T-helper 2 cell treated with Interferon-gamma antibody and Interleukin-4, amounts not matched to agents 5 μg/mL and 100 μg/mL, for 36 hours (primary cell): ENCODE measurements around the gene ADD3.
A peak's percentile ranks its signal among the peaks of the same experiment; 100 is the strongest.

Experiments
- DNase-seq: peaks from one replicate; pipeline ENCODE4 v3.0.0; 2021; ENCODE audit warnings: low spot score
- H3K27ac Mint-ChIP-seq: one replicate; pipeline ENCODE4 v1.8.0; 2021; ENCODE audit warnings: mild to moderate bottlenecking, mixed read lengths
- H3K27me3 Mint-ChIP-seq: one replicate; pipeline ENCODE4 v1.8.0; 2021; ENCODE audit warnings: low read depth, mixed read lengths
- H3K36me3 Mint-ChIP-seq: one replicate; pipeline ENCODE4 v1.8.0; 2021; ENCODE audit warnings: low read depth, mixed read lengths
- H3K4me1 Mint-ChIP-seq: one replicate; pipeline ENCODE4 v1.8.0; 2021; ENCODE audit warnings: low read depth, mixed read lengths
- H3K4me3 Mint-ChIP-seq: one replicate; pipeline ENCODE4 v1.8.0; 2022; ENCODE audit warnings: mild to moderate bottlenecking, moderate library complexity, mixed read lengths
- H3K9me3 Mint-ChIP-seq: one replicate; pipeline ENCODE4 v1.8.0; 2021; ENCODE audit warnings: mixed read lengths

Gene ADD3

DNA sequence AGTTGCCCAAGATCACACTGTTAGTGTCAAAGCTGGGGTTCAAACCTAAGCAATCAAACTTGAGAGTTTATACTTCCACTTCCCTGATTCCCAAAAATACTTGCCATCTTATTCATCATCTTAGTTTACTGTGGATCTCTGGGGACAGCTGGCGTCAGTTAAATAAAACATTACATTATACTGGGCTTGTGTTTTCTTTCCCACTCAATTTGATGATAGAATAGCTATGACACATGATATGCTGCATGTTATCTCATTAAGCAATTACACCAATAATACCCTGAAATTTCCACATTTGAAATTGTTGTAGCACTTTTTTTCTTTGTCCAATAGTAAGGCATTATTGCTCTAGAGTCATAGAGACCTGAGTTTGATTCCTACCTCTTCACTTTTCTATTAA lies 136.7 kb downstream of the ADD3 start:
- Mint-ChIP-seq H3K4me1 (peaks cover 18% of the 10 kb centered on the region), H3K36me3 (peaks cover 4% of the 10 kb centered on the region), H3K9me3 (no peaks in the 10 kb centered on the region), H3K27me3 (peaks cover 55% of the 10 kb centered on the region), H3K4me3 (no peak overlapping the region), H3K27ac (no peak overlapping the region)
- DNase-seq: no peak

- peaks cover 11% of the 10 kb centered on the region for H3K4me1 Mint-ChIP-seq
- H3K4me3 Mint-ChIP-seq: no peak overlapping the region
- no peaks in the 10 kb centered on the region for H3K9me3 Mint-ChIP-seq
- no peak overlapping the region for H3K27ac Mint-ChIP-seq
- no peak for DNase-seq
- H3K27me3 Mint-ChIP-seq: peaks cover 82% of the 10 kb centered on the region
- no peaks in the 10 kb centered on the region for H3K36me3 Mint-ChIP-seq
Measured at GRCh38 chr10:110147961-110148360, 140.2 kb downstream of the ADD3 start.

- H3K4me3 Mint-ChIP-seq: no peak overlapping the region
- H3K9me3 Mint-ChIP-seq: no peaks in the 10 kb centered on the region
- no peak overlapping the region for H3K27ac Mint-ChIP-seq
- DNase-seq: no peak
- peaks cover 15% of the 10 kb centered on the region for H3K4me1 Mint-ChIP-seq
- peaks cover 85% of the 10 kb centered on the region for H3K27me3 Mint-ChIP-seq
- H3K36me3 Mint-ChIP-seq: peaks cover 2% of the 10 kb centered on the region
Measured at GRCh38 chr10:110149259-110149658, 141.5 kb downstream of the ADD3 start.

- H3K4me1 Mint-ChIP-seq: peaks cover 17% of the 10 kb centered on the region
- no peak overlapping the region for H3K27ac Mint-ChIP-seq
- H3K9me3 Mint-ChIP-seq: no peaks in the 10 kb centered on the region
- peaks cover 2% of the 10 kb centered on the region for H3K36me3 Mint-ChIP-seq
- no peak overlapping the region for H3K4me3 Mint-ChIP-seq
- DNase-seq: no peak
- H3K27me3 Mint-ChIP-seq: peaks cover 84% of the 10 kb centered on the region
Measured at GRCh38 chr10:110150046-110150445, 142.3 kb downstream of the ADD3 start.

- Mint-ChIP-seq H3K9me3 (no peaks in the 10 kb centered on the region), H3K36me3 (peaks cover 7% of the 10 kb centered on the region), H3K27ac (no peak overlapping the region), H3K4me3 (no peak overlapping the region), H3K27me3 (peaks cover 84% of the 10 kb centered on the region), H3K4me1 (peaks cover 25% of the 10 kb centered on the region)
- DNase-seq: no peak
Measured at GRCh38 chr10:110150981-110151380, 143.2 kb downstream of the ADD3 start.

DNA sequence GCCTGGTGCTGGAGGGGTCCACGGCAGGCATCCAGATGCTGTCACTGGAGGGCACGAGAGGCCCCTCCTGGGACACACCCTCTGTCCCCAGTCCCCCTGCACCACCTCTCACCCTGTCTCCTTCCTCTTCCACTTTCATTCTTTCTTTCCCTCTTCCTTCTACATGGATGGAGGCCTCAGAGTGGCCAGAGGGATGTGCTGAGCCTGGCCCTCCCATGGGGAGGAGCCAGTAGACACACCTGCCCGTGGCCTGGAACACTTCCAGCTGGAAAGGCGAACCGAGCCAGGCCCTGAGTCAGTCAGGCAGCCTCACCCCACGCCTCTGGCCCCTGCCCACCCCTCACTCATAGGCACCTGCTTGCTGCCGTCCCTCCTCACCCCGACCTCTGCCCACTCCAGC lies 143.7 kb downstream of the ADD3 start:
- peaks cover 27% of the 10 kb centered on the region for H3K4me1 Mint-ChIP-seq
- DNase-seq: no peak
- H3K36me3 Mint-ChIP-seq: peaks cover 7% of the 10 kb centered on the region
- peaks cover 83% of the 10 kb centered on the region for H3K27me3 Mint-ChIP-seq
- no peak overlapping the region for H3K4me3 Mint-ChIP-seq
- no peaks in the 10 kb centered on the region for H3K9me3 Mint-ChIP-seq
- no peak overlapping the region for H3K27ac Mint-ChIP-seq

DNA sequence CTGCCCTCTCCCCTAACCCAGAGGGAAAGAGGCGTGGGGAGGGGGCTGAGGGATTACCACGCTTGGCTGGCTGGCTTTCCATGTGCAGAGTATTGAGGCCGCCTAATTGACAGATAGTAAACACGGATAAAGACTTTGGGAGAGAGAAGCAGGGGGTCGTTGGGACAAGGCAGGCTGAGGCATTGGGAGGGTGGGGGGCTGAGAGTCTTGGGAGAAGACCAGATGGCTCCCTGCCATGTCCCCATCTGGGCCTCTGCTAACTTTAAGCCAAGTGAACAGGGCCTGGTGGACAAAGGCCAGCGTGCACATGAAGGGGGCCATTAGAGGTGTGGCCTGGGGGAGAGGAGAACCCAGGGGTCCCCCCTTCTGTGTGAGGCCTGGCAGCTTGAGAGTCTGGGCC lies 144.2 kb downstream of the ADD3 start:
- Mint-ChIP-seq H3K27me3 (peaks cover 83% of the 10 kb centered on the region), H3K4me3 (no peak overlapping the region), H3K4me1 (peaks cover 32% of the 10 kb centered on the region), H3K36me3 (peaks cover 7% of the 10 kb centered on the region), H3K9me3 (no peaks in the 10 kb centered on the region), H3K27ac (no peak overlapping the region)
- DNase-seq: no peak

- Mint-ChIP-seq H3K4me3 (no peak overlapping the region), H3K27me3 (peaks cover 83% of the 10 kb centered on the region), H3K36me3 (peaks cover 7% of the 10 kb centered on the region), H3K4me1 (peaks cover 38% of the 10 kb centered on the region), H3K27ac (no peak overlapping the region), H3K9me3 (no peaks in the 10 kb centered on the region)
- DNase-seq: no peak
Measured at GRCh38 chr10:110153396-110153795, 145.6 kb downstream of the ADD3 start.

- Mint-ChIP-seq H3K4me1 (peaks cover 38% of the 10 kb centered on the region), H3K36me3 (peaks cover 7% of the 10 kb centered on the region), H3K27ac (peak overlapping the region; percentile 80), H3K27me3 (peaks cover 83% of the 10 kb centered on the region), H3K9me3 (no peaks in the 10 kb centered on the region), H3K4me3 (peak overlapping the region; percentile 62)
- DNase-seq: no peak
Measured at GRCh38 chr10:110156046-110156445, 148.3 kb downstream of the ADD3 start.

GRCh38 chr10:110158051-110159005 lies 150.5 kb downstream of the ADD3 start:
- no peak overlapping the region for H3K27ac Mint-ChIP-seq
- no peak overlapping the region for H3K4me3 Mint-ChIP-seq
- DNase-seq: no peak
- H3K9me3 Mint-ChIP-seq: no peaks in the 10 kb centered on the region
- H3K27me3 Mint-ChIP-seq: peaks cover 86% of the 10 kb centered on the region
- H3K4me1 Mint-ChIP-seq: peaks cover 38% of the 10 kb centered on the region
- peaks cover 7% of the 10 kb centered on the region for H3K36me3 Mint-ChIP-seq

GRCh38 chr10:110160081-110160480 lies 152.3 kb downstream of the ADD3 start:
- peaks cover 5% of the 10 kb centered on the region for H3K36me3 Mint-ChIP-seq
- no peak overlapping the region for H3K27ac Mint-ChIP-seq
- DNase-seq: no peak
- H3K9me3 Mint-ChIP-seq: no peaks in the 10 kb centered on the region
- no peak overlapping the region for H3K4me3 Mint-ChIP-seq
- H3K4me1 Mint-ChIP-seq: peaks cover 27% of the 10 kb centered on the region
- H3K27me3 Mint-ChIP-seq: peaks cover 81% of the 10 kb centered on the region

GRCh38 chr10:110160522-110160921 lies 152.7 kb downstream of the ADD3 start:
- DNase-seq: no peak
- Mint-ChIP-seq H3K36me3 (peaks cover 2% of the 10 kb centered on the region), H3K4me1 (peaks cover 23% of the 10 kb centered on the region), H3K27ac (no peak overlapping the region), H3K27me3 (peaks cover 83% of the 10 kb centered on the region), H3K9me3 (no peaks in the 10 kb centered on the region), H3K4me3 (no peak overlapping the region)

DNA sequence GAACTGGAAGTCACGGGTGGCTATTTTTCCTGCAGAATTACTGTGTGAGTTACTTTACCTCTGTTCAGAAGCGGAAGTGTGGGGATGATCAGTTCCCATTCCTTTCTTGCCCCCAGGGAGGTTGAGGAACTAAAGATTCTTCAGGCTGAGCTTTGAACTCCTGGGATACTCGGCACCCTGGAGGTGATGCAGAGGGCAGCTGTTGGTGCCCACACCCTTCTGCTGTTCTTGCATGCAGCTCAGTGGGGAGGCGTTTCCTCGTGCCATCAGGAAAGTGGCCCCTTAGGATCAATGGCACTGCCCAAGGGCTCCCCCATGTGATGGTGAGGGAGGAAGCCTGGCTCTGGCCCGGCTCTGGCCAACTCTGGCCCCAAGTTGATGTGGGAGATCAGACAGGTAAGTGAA lies 155.0 kb downstream of the ADD3 start:
- no peak overlapping the region for H3K4me3 Mint-ChIP-seq

GRCh38 chr10:110163192-110163773 lies 155.5 kb downstream of the ADD3 start:
- Mint-ChIP-seq H3K27ac (no peak overlapping the region), H3K4me3 (no peak overlapping the region), H3K9me3 (no peaks in the 10 kb centered on the region), H3K27me3 (peaks cover 82% of the 10 kb centered on the region), H3K36me3 (no peaks in the 10 kb centered on the region), H3K4me1 (peaks cover 6% of the 10 kb centered on the region)
- no peak for DNase-seq

More for the DNA sequence above, 155.0 kb downstream of the ADD3 start:
- no peak for DNase-seq
- peaks cover 7% of the 10 kb centered on the region for H3K4me1 Mint-ChIP-seq
- peaks cover 82% of the 10 kb centered on the region for H3K27me3 Mint-ChIP-seq
- H3K27ac Mint-ChIP-seq: no peak overlapping the region
- H3K9me3 Mint-ChIP-seq: no peaks in the 10 kb centered on the region
- H3K36me3 Mint-ChIP-seq: no peaks in the 10 kb centered on the region
